ENCODE data around the gene DPYSL4. TPM values are rescaled to one million over a fixed set of nuclear protein-coding genes. Genes with fewer than 3 reads are reported as not detected.

DPYSL4 gene
- polyA plus RNA-seq, 3 donors = 0.08 TPM; not detected in 2

DNA sequence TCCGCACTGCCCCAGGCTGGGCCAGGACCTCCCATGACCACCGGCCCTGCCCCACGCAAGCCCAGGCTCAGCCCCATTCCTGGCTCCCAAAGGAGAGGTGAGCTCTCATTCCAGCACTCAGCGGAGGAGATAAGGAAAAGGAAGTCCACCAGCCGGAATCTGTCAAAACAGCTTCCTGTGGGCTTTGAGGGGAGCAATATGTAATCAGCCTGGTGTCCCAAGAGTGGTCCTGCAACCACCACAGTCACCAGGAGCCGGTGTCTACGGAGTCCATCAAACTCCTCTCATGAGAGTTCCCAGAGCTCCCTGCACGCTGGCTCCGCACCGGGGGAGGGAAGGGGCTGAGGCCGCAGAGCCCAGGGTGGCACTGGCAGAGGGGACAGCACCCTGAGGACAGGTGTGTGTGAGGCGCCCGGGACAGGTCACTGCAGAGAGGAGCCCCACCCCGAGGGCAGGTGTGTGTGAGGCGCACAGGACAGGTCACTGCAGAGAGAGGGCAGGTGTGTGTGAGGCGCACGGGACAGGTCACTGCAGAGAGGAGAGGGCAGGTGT is 63.2 kb downstream of the DPYSL4 start:
- Histone ChIP-seq H3K36me3 (replicated peaks in 1 of 2; ENCODE audit: control insufficient read depth in 1 of 2, insufficient read depth in 2 of 2, low read length in 2 of 2) (no peaks in the 10 kb centered on the region), H3K27ac (ENCODE audit: low read depth in 1 of 2, low read length in 2 of 2) (no peak overlapping the region), H3K79me2 (ENCODE audit: insufficient read depth, low read length) (no peaks in the 10 kb centered on the region), H4K20me1 (ENCODE audit: insufficient read depth, low read length) (peaks cover 17% of the 10 kb centered on the region), H3K4me3 (replicated peaks in 1 of 3; ENCODE audit: low read depth in 2 of 3, low read length in 3 of 3) (no peak overlapping the region), H2AFZ (ENCODE audit: insufficient read depth, low read depth, low read length, poor library complexity, severe bottlenecking) (no peak overlapping the region), H3K4me1 (ENCODE audit: control insufficient read depth in 1 of 2, insufficient read depth in 2 of 2, low read length in 2 of 2) (peaks cover 12 to 23% of the 10 kb centered on the region in 2 donors), H3K27me3 (ENCODE audit: control insufficient read depth in 2 of 2, insufficient read depth in 2 of 2, low read length in 2 of 2) (no peaks in the 10 kb centered on the region), H3K4me2 (replicated peaks; ENCODE audit: extremely low read depth, low read length, poor library complexity, severe bottlenecking) (no peak overlapping the region), H3K9me3 (replicated peaks in 1 of 2; ENCODE audit: control insufficient read depth in 1 of 2, insufficient read depth in 1 of 2, low read length in 2 of 2) (no peaks in the 10 kb centered on the region), H3K9ac (ENCODE audit: insufficient read depth, low read length, poor library complexity, severe bottlenecking) (no peak overlapping the region)
- Mint-ChIP-seq H3K27me3 (ENCODE audit: low read depth in 3 of 3) (peaks cover 2 to 7% (median 7%) of the 10 kb centered on the region in 3 donors), H3K4me3 (no peak overlapping the region), H3K27ac (no peak overlapping the region), H3K4me1 (peaks cover 25% of the 10 kb centered on the region), H3K9me3 (peaks cover 0 to 2% (median 0%) of the 10 kb centered on the region in 7 donors), H3K36me3 (peaks cover 0 to 3% of the 10 kb centered on the region in 2 donors)
- no peak for DNase-seq
- TF ChIP-seq, protein P1, sequence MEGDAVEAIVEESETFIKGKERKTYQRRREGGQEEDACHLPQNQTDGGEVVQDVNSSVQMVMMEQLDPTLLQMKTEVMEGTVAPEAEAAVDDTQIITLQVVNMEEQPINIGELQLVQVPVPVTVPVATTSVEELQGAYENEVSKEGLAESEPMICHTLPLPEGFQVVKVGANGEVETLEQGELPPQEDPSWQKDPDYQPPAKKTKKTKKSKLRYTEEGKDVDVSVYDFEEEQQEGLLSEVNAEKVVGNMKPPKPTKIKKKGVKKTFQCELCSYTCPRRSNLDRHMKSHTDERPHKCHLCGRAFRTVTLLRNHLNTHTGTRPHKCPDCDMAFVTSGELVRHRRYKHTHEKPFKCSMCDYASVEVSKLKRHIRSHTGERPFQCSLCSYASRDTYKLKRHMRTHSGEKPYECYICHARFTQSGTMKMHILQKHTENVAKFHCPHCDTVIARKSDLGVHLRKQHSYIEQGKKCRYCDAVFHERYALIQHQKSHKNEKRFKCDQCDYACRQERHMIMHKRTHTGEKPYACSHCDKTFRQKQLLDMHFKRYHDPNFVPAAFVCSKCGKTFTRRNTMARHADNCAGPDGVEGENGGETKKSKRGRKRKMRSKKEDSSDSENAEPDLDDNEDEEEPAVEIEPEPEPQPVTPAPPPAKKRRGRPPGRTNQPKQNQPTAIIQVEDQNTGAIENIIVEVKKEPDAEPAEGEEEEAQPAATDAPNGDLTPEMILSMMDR (IDR thresholded peaks at IDR 0.05) = no peak
- intact Hi-C loops (cut with micrococcal nuclease) = no loop called here
- 91% methylated on average over 11 of the region's 17 CpGs for WGBS (ENCODE audit: insufficient coverage)

DNA sequence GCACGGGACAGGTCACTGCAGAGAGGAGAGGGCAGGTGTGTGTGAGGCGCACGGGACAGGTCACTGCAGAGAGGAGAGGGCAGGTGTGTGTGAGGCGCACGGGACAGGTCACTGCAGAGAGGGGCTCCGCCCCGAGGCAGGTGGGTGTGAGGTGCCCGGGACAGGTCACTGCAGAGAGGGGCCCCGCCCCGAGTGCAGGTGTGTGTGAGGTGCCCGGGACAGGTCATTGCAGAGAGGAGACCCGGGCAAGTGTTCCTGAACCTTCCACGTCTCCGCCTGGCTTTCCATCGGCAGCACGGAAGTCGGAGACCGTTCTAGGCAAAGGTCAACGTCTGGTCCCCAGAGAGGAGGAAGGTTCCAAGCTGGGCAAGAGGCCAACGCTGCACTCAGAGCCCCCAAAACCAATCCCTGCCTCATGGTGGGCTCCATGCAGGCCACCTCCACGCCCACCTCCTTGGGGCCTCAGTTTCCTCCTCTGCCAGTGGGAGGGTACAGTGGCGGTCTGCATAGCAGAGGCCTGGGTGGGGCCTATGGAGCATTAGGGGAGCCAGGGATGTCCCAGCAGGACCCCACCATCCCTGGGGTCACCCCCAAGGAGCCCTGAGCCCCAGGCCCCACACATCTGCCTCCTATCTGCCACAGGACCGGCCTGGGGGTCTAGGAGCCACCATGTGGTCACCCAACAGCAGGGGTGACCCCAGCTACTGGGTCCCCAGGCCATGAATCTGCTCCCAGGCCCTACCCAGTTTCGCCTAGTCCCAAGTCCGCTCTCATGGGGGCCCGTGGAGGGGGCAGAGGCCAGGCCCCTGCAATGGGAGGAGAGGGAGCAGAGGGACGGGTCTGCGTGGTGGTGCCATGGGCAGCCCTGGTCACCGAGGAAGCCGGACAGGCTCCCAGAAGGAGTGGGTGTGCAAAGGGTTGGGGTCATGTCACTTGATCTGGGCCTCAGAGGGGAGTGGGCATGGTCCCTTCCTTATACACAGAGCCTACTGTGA is 64.0 kb downstream of the DPYSL4 start:
- Mint-ChIP-seq H3K4me1 (peaks cover 33% of the 10 kb centered on the region), H3K27me3 (ENCODE audit: low read depth in 3 of 3) (peaks cover 2 to 7% (median 7%) of the 10 kb centered on the region in 3 donors), H3K9me3 (peaks cover 0 to 2% (median 0%) of the 10 kb centered on the region in 7 donors), H3K36me3 (no peaks in the 10 kb centered on the region), H3K27ac (no peak overlapping the region), H3K4me3 (no peak overlapping the region)
- H3K27ac ChIP-seq (ENCODE audit: low read depth in 1 of 2, low read length in 2 of 2) = no peak overlapping the region
- no peaks in the 10 kb centered on the region for H3K79me2 ChIP-seq (ENCODE audit: insufficient read depth, low read length)
- TF ChIP-seq, protein P1 (IDR thresholded peaks at IDR 0.05) = no peak
- H3K9me3 ChIP-seq (replicated peaks in 1 of 2; ENCODE audit: control insufficient read depth in 1 of 2, insufficient read depth in 1 of 2, low read length in 2 of 2) = no peaks in the 10 kb centered on the region
- H3K4me1 ChIP-seq (ENCODE audit: control insufficient read depth in 1 of 2, insufficient read depth in 2 of 2, low read length in 2 of 2) = peaks cover 21 to 32% of the 10 kb centered on the region in 2 donors
- no peak overlapping the region for H2AFZ ChIP-seq (ENCODE audit: insufficient read depth, low read depth, low read length, poor library complexity, severe bottlenecking)
- no peak overlapping the region for H3K4me3 ChIP-seq (replicated peaks in 1 of 3; ENCODE audit: low read depth in 2 of 3, low read length in 3 of 3)
- DNase-seq = no peak
- intact Hi-C loops (cut with micrococcal nuclease) = no loop called here
- no peaks in the 10 kb centered on the region for H3K36me3 ChIP-seq (replicated peaks in 1 of 2; ENCODE audit: control insufficient read depth in 1 of 2, insufficient read depth in 2 of 2, low read length in 2 of 2)
- 97% methylated on average over 17 of the region's 30 CpGs for WGBS (ENCODE audit: insufficient coverage)
- no peaks in the 10 kb centered on the region for H3K27me3 ChIP-seq (ENCODE audit: control insufficient read depth in 2 of 2, insufficient read depth in 2 of 2, low read length in 2 of 2)
- no peak overlapping the region for H3K4me2 ChIP-seq (replicated peaks; ENCODE audit: extremely low read depth, low read length, poor library complexity, severe bottlenecking)
- H4K20me1 ChIP-seq (ENCODE audit: insufficient read depth, low read length) = peaks cover 17% of the 10 kb centered on the region
- H3K9ac ChIP-seq (ENCODE audit: insufficient read depth, low read length, poor library complexity, severe bottlenecking) = no peak overlapping the region
